ENCODE measurements around the gene PIP5KL1.

PIP5KL1 gene

GRCh38 chr9:127946728-127947127 lies 16.2 kb upstream of the PIP5KL1 start:
- no peak overlapping the region for H3K27ac ChIP-seq
- peaks cover 18% of the 10 kb centered on the region; the same call in 1 of the 2 replicates for H3K36me3 ChIP-seq (ENCODE audit: insufficient read depth, low read length)
- TF ChIP-seq FOXP2 (optimal IDR thresholded peaks at IDR 0.05; ENCODE audit: control extremely low read depth, extremely low read length, insufficient read depth) (no peak), POLR2AphosphoS5 (IDR thresholded peaks at IDR 0.05; ENCODE audit: borderline replicate concordance, low read depth, low read length) (no peak), EZH2 (IDR thresholded peaks at IDR 0.05) (no peak)
- no peaks in the 10 kb centered on the region for H3K9me3 ChIP-seq (ENCODE audit: low read depth, low read length)
- H3K4me3 ChIP-seq: no peak overlapping the region
- DNase-seq (ENCODE audit: low read depth, low spot score): no peak
- H3K9ac ChIP-seq (ENCODE audit: insufficient read length): no peak overlapping the region

- no peak for DNase-seq (ENCODE audit: low read depth, low spot score)
- H3K27ac ChIP-seq: no peak overlapping the region
- H3K9me3 ChIP-seq (ENCODE audit: low read depth, low read length): no peaks in the 10 kb centered on the region
- TF ChIP-seq FOXP2 (optimal IDR thresholded peaks at IDR 0.05; ENCODE audit: control extremely low read depth, extremely low read length, insufficient read depth) (no peak), POLR2AphosphoS5 (IDR thresholded peaks at IDR 0.05; ENCODE audit: borderline replicate concordance, low read depth, low read length) (no peak), EZH2 (IDR thresholded peaks at IDR 0.05) (no peak)
- H3K4me3 ChIP-seq: no peak overlapping the region
- H3K36me3 ChIP-seq (ENCODE audit: insufficient read depth, low read length): peaks cover 18% of the 10 kb centered on the region; the same call in 1 of the 2 replicates
- no peak overlapping the region for H3K9ac ChIP-seq (ENCODE audit: insufficient read length)
Measured at GRCh38 chr9:127945942-127946341, 15.4 kb upstream of the PIP5KL1 start.

GRCh38 chr9:127945338-127945737 lies 14.8 kb upstream of the PIP5KL1 start:
- Histone ChIP-seq H3K9ac (ENCODE audit: insufficient read length) (no peak overlapping the region), H3K9me3 (ENCODE audit: low read depth, low read length) (no peaks in the 10 kb centered on the region), H3K4me3 (no peak overlapping the region), H3K27ac (no peak overlapping the region), H3K36me3 (ENCODE audit: insufficient read depth, low read length) (peaks cover 18% of the 10 kb centered on the region; the same call in 1 of the 2 replicates)
- DNase-seq (ENCODE audit: low read depth, low spot score): no peak
- TF ChIP-seq POLR2AphosphoS5 (IDR thresholded peaks at IDR 0.05; ENCODE audit: borderline replicate concordance, low read depth, low read length) (no peak), FOXP2 (optimal IDR thresholded peaks at IDR 0.05; ENCODE audit: control extremely low read depth, extremely low read length, insufficient read depth) (no peak), EZH2 (IDR thresholded peaks at IDR 0.05) (no peak)

- Histone ChIP-seq H3K36me3 (ENCODE audit: insufficient read depth, low read length) (peaks cover 18% of the 10 kb centered on the region; the same call in 1 of the 2 replicates), H3K27ac (no peak overlapping the region), H3K4me3 (no peak overlapping the region), H3K9me3 (ENCODE audit: low read depth, low read length) (no peaks in the 10 kb centered on the region), H3K9ac (ENCODE audit: insufficient read length) (no peak overlapping the region)
- TF ChIP-seq POLR2AphosphoS5 (IDR thresholded peaks at IDR 0.05; ENCODE audit: borderline replicate concordance, low read depth, low read length) (no peak), EZH2 (IDR thresholded peaks at IDR 0.05) (no peak), FOXP2 (optimal IDR thresholded peaks at IDR 0.05; ENCODE audit: control extremely low read depth, extremely low read length, insufficient read depth) (no peak)
- no peak for DNase-seq (ENCODE audit: low read depth, low spot score)
Measured at GRCh38 chr9:127944586-127945218, 14.1 kb upstream of the PIP5KL1 start.

GRCh38 chr9:127943731-127944144 lies 13.2 kb upstream of the PIP5KL1 start:
- Histone ChIP-seq H3K36me3 (ENCODE audit: insufficient read depth, low read length) (peaks cover 18% of the 10 kb centered on the region; the same call in 1 of the 2 replicates), H3K9ac (ENCODE audit: insufficient read length) (no peak overlapping the region), H3K27ac (no peak overlapping the region), H3K9me3 (ENCODE audit: low read depth, low read length) (no peaks in the 10 kb centered on the region), H3K4me3 (no peak overlapping the region)
- DNase-seq (ENCODE audit: low read depth, low spot score): no peak
- TF ChIP-seq POLR2AphosphoS5 (IDR thresholded peaks at IDR 0.05; ENCODE audit: borderline replicate concordance, low read depth, low read length): no peak
- TF ChIP-seq FOXP2 (optimal IDR thresholded peaks at IDR 0.05; ENCODE audit: control extremely low read depth, extremely low read length, insufficient read depth): no peak
- TF ChIP-seq EZH2 (IDR thresholded peaks at IDR 0.05): no peak

DNA sequence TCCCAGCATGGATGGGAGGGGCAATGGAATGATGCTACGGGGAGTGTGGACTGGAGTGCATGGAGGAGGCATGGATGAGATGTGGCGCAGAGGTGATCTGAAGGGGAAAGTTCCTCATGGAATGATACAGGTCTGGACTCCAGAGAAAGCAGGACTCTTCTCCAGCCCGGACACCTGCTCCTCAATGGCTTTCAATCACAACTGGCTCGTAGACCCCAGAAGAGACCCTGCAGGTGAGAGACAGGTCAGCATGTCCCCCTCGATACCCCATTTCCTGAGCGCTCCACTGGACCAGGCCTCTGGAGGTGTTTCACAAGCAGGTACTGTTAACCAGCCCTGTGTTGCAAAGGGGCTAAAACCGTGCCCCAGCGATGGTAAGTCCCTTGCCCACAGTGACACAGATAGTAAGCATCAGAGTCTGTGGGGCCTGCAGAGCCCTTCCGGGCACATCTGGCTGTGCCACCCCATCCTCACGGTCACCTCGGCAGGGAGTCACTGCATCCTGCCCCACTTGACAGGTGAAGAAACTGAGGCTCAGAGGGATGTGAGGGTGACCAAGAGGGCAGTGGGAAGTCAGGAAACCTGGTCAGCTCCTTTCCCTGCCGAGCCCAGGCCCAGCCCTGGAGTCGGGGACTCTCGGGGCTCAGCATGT lies 12.6 kb upstream of the PIP5KL1 start:
- H3K9ac ChIP-seq (ENCODE audit: insufficient read length): no peak overlapping the region
- no peak overlapping the region for H3K27ac ChIP-seq
- DNase-seq (ENCODE audit: low read depth, low spot score): no peak
- TF ChIP-seq POLR2AphosphoS5 (IDR thresholded peaks at IDR 0.05; ENCODE audit: borderline replicate concordance, low read depth, low read length) (no peak), EZH2 (IDR thresholded peaks at IDR 0.05) (no peak), FOXP2 (optimal IDR thresholded peaks at IDR 0.05; ENCODE audit: control extremely low read depth, extremely low read length, insufficient read depth) (no peak)
- no peak overlapping the region for H3K4me3 ChIP-seq
- H3K36me3 ChIP-seq (ENCODE audit: insufficient read depth, low read length): peaks cover 18% of the 10 kb centered on the region; the same call in 1 of the 2 replicates
- H3K9me3 ChIP-seq (ENCODE audit: low read depth, low read length): no peaks in the 10 kb centered on the region

- DNase-seq (ENCODE audit: low read depth, low spot score): no peak
- peaks cover 18% of the 10 kb centered on the region; the same call in 1 of the 2 replicates for H3K36me3 ChIP-seq (ENCODE audit: insufficient read depth, low read length)
- no peak overlapping the region for H3K9ac ChIP-seq (ENCODE audit: insufficient read length)
Measured at GRCh38 chr9:127942216-127943010, 11.8 kb upstream of the PIP5KL1 start.

GRCh38 chr9:127941961-127942215 lies 11.3 kb upstream of the PIP5KL1 start:
- no peak for DNase-seq (ENCODE audit: low read depth, low spot score)
- peaks cover 18% of the 10 kb centered on the region; the same call in 1 of the 2 replicates for H3K36me3 ChIP-seq (ENCODE audit: insufficient read depth, low read length)
- TF ChIP-seq POLR2AphosphoS5 (IDR thresholded peaks at IDR 0.05; ENCODE audit: borderline replicate concordance, low read depth, low read length): no peak
- TF ChIP-seq FOXP2 (optimal IDR thresholded peaks at IDR 0.05; ENCODE audit: control extremely low read depth, extremely low read length, insufficient read depth): no peak
- TF ChIP-seq EZH2 (IDR thresholded peaks at IDR 0.05): no peak
- H3K9me3 ChIP-seq (ENCODE audit: low read depth, low read length): no peaks in the 10 kb centered on the region
- 0 out of 2 replicates have a peak overlapping the region, but pooled peaks have one; percentile 25 for H3K27ac ChIP-seq
- H3K4me3 ChIP-seq: no peak overlapping the region
- H3K9ac ChIP-seq (ENCODE audit: insufficient read length): no peak overlapping the region

More at GRCh38 chr9:127942216-127943010, 11.8 kb upstream of the PIP5KL1 start:
- H3K4me3 ChIP-seq: no peak overlapping the region
- TF ChIP-seq FOXP2 (optimal IDR thresholded peaks at IDR 0.05; ENCODE audit: control extremely low read depth, extremely low read length, insufficient read depth) (no peak), EZH2 (IDR thresholded peaks at IDR 0.05) (no peak), POLR2AphosphoS5 (IDR thresholded peaks at IDR 0.05; ENCODE audit: borderline replicate concordance, low read depth, low read length) (no peak)
- H3K9me3 ChIP-seq (ENCODE audit: low read depth, low read length): no peaks in the 10 kb centered on the region
- no peak overlapping the region for H3K27ac ChIP-seq

All from SK-N-MC (cell line).